Measurements from ENCODE around the gene ZDHHC19. TPM values are rescaled to one million over a fixed set of nuclear protein-coding genes. Genes with fewer than 3 reads are reported as not detected.

ZDHHC19 gene
- total RNA-seq, 2 donors from 2014 or later, result not detected

DNA sequence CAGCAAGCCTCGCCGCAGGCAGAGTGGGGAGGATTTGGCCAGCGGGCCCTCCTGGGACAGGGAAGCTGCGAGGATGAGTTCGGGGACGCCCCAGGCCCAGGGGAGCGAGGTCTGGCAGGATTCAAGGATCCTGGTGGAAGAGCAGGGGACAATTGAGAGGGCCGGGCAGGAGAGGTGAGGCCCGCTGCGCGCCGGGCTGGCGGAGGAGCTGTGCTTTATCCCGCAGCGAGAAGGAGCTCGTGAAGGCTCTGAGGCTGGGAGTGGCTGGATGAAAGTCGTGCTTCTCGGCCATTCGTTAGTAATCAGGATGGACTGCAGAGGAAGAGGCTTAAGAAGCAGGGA lies 8.7 kb upstream of the ZDHHC19 start:
- H3K27me3 ChIP-seq, result no peaks in the 10 kb centered on the region
- no peaks in the 10 kb centered on the region for H3K36me3 ChIP-seq (replicated peaks in 1 of 2; ENCODE audit: insufficient read depth in 1 of 2, low read depth in 2 of 2)
- H3K9me3 ChIP-seq, result no peaks in the 10 kb centered on the region
- H3K4me3 ChIP-seq, result no peak overlapping the region
- no peak for ATAC-seq
- 69 to 85% methylated on average over 16 to 18 of the region's 19 CpGs for WGBS, 2 donors
- DNase-seq, result no peak
- H3K4me1 ChIP-seq, result peaks cover 15% of the 10 kb centered on the region
- no peak for TF ChIP-seq POLR2A (IDR thresholded peaks at IDR 0.05)
- intact Hi-C loops (cut with DNase I), result no loop called here
- no peak overlapping the region for H3K27ac ChIP-seq

DNA sequence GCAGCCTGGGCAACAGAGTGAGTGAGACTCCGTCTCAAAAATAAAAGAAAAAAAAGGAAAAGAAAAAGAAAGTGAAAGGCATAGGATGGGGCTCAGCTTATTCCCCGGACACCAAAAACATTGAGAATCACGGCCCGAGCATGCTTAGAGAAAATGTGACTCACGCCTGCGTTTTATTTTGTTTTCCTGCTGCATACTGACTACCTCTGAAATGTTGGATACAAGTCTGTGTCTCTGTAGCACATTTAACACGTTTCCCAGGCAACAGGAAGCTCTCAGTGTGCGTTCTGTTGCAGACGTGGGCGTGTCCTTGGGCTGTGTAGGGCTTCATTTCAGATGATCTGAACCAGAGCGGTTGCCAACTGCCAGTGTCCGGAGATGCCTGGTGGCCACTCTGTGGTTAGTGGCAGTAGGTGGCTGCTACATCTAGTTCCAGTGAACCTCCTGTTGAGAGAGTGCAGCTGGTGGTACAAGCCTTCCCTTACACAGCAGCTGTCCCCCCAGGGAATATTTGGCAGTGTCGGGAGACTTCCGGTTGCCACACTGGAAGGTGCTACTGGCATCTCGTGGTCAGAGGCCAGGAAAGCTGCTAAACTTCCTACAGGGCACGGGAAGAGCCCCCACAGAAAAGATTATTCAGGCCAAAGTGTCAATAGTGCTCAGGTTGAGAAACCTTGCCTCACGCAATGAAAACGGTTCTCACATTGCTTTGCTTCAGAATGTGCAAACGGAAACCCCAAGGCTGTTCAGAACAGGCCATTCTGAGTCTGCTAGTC lies 8.2 kb upstream of the ZDHHC19 start:
- WGBS, 2 donors, result 54 to 61% methylated on average over 18 to 19 of the region's 19 CpGs
- no peaks in the 10 kb centered on the region for H3K27me3 ChIP-seq
- H3K36me3 ChIP-seq (replicated peaks in 1 of 2; ENCODE audit: insufficient read depth in 1 of 2, low read depth in 2 of 2), result no peaks in the 10 kb centered on the region
- TF ChIP-seq POLR2A (IDR thresholded peaks at IDR 0.05), result no peak
- TF ChIP-seq, protein P1, sequence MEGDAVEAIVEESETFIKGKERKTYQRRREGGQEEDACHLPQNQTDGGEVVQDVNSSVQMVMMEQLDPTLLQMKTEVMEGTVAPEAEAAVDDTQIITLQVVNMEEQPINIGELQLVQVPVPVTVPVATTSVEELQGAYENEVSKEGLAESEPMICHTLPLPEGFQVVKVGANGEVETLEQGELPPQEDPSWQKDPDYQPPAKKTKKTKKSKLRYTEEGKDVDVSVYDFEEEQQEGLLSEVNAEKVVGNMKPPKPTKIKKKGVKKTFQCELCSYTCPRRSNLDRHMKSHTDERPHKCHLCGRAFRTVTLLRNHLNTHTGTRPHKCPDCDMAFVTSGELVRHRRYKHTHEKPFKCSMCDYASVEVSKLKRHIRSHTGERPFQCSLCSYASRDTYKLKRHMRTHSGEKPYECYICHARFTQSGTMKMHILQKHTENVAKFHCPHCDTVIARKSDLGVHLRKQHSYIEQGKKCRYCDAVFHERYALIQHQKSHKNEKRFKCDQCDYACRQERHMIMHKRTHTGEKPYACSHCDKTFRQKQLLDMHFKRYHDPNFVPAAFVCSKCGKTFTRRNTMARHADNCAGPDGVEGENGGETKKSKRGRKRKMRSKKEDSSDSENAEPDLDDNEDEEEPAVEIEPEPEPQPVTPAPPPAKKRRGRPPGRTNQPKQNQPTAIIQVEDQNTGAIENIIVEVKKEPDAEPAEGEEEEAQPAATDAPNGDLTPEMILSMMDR (IDR thresholded peaks at IDR 0.05), result no peak
- DNase-seq (peak in 2 of 4 donors; percentile 36 to 66), ATAC-seq (peak; percentile 27)
- H3K4me1 ChIP-seq, result peaks cover 15% of the 10 kb centered on the region
- H3K4me3 ChIP-seq, result no peak overlapping the region
- H3K9me3 ChIP-seq, result no peaks in the 10 kb centered on the region
- intact Hi-C loops (cut with DNase I), result no loop called here
- no peak overlapping the region for H3K27ac ChIP-seq

DNA sequence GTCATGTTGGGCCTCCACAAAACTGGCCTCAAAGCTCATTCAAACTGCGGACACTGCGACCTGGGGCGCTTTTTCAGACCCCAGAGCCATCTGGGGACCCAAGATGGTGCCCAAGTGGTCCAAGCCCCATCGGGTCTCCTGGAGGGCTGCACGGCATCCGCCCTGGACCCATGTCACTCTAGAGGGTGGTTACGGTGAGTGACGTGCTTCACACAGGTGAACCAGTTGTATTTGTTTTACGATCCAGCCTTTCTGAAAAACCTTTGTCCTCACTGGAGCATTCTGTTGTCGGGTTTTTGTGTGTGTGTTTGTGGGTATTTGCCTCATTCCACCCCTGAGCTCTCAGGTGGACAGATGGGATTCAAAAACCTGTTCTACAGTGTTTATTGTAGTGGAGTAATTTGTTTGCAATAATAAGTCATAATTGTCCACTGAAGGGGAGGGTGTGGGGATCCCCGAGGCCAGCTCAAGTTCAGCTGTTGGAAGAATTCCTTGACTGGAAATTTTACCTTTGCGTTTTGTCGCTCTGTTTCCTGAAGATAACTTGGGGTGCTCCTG lies 7.0 kb upstream of the ZDHHC19 start:
- intact Hi-C loops (cut with DNase I), result no loop called here
- Histone ChIP-seq H3K27ac (no peak overlapping the region), H3K4me1 (peaks cover 13% of the 10 kb centered on the region), H3K9me3 (no peaks in the 10 kb centered on the region), H3K27me3 (no peaks in the 10 kb centered on the region), H3K4me3 (no peak overlapping the region), H3K36me3 (replicated peaks in 1 of 2; ENCODE audit: insufficient read depth in 1 of 2, low read depth in 2 of 2) (no peaks in the 10 kb centered on the region)
- ATAC-seq, result no peak
- no peak for TF ChIP-seq POLR2A (IDR thresholded peaks at IDR 0.05)
- TF ChIP-seq, protein P1 (IDR thresholded peaks at IDR 0.05), result no peak
- WGBS, 2 donors, result 89 to 94% methylated on average over 10 to 13 of the region's 13 CpGs
- DNase-seq, result no peak

DNA sequence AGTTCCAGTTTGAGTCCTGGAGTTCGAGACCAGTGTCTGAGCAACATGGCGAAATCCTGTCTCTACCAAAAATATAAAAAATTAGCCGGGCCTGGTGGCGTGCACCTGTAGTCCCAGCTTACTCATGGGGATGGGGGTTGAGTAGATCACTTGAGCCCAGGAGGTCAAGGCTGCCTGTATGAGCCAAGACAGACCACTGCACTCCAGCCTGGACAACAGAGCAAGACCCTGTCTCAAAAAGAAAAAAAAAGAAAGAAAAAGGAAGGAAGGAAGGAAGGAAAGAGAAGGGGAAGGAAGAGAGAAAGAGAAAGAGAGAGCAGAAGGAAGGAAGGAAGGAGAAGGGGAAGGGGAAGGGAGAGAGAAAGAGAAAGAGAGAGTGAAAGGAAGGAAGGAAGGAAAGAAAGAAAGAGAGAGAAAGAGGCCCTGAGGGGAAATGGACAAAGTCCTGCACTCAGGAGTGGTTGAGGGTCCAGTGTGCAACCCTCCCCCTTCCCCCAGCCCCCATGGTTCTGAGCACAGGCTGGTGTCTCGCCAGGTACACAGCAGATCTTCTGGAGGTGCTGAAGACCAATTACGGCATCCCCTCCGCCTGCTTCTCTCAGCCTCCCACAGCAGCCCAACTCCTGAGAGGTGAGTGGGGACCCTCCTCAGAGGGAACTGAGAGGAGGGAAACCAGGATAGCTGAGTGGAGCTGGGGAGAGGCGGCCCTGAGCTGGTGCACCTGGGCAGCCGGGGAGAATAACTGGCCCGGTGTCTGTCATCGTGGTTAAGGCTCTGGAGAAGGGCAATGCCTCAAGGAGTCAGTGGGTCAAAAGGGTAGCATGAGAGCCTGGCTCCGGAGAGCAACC lies 6.3 kb upstream of the ZDHHC19 start:
- no peak for TF ChIP-seq POLR2A (IDR thresholded peaks at IDR 0.05)
- TF ChIP-seq, protein P1 (IDR thresholded peaks at IDR 0.05), result no peak
- H3K4me1 ChIP-seq, result peaks cover 11% of the 10 kb centered on the region
- no peak for DNase-seq
- ATAC-seq, result no peak
- H3K9me3 ChIP-seq, result no peaks in the 10 kb centered on the region
- no peak overlapping the region for H3K4me3 ChIP-seq
- intact Hi-C loops (cut with DNase I), result no loop called here
- no peaks in the 10 kb centered on the region for H3K27me3 ChIP-seq
- H3K27ac ChIP-seq, result no peak overlapping the region
- H3K36me3 ChIP-seq (replicated peaks in 1 of 2; ENCODE audit: insufficient read depth in 1 of 2, low read depth in 2 of 2), result no peaks in the 10 kb centered on the region
- 87 to 94% methylated on average over 12 of the region's 12 CpGs for WGBS, 2 donors

DNA sequence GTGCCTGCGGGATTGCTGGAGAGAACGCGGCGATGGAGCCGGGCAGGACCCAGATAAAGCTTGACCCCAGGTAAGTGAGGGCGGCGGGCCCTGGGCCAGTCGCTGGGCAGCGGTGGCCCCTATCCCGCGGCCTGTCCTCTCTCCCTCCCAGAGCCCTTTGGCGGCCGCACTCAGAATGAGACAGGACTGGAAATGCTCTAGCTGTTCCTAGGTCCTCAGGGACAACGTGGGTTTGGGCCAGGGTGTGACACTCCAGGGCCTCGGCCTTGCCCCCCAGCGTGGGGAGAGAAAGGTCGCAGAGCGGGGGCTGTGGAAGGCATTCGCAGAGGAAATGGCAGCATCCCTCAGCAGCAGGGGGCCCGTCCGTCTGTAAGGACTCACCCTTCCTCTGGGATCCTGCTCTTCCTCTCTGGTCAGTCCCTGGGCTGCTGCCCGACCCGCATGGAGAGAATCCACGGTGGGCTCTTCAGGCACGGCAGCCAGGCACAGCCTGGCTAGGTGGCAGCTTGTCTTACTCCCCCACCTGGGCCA lies 5.5 kb upstream of the ZDHHC19 start:
- Histone ChIP-seq H3K4me1 (peaks cover 11% of the 10 kb centered on the region), H3K4me3 (no peak overlapping the region), H3K36me3 (replicated peaks in 1 of 2; ENCODE audit: insufficient read depth in 1 of 2, low read depth in 2 of 2) (no peaks in the 10 kb centered on the region), H3K27me3 (no peaks in the 10 kb centered on the region), H3K27ac (no peak overlapping the region), H3K9me3 (no peaks in the 10 kb centered on the region)
- TF ChIP-seq, protein P1 (IDR thresholded peaks at IDR 0.05), result no peak
- no peak for TF ChIP-seq POLR2A (IDR thresholded peaks at IDR 0.05)
- DNase-seq, result no peak
- intact Hi-C loops (cut with DNase I), result no loop called here
- WGBS, 2 donors, result 25 to 33% methylated on average over 1 to 24 of the region's 25 CpGs
- ATAC-seq, result peak; percentile 30

All from body of pancreas (tissue), 4 donors.